Brain microvascular endothelial cell (primary cell): ENCODE results near the gene LSM14B.
"Not testable (repeated sequence)": the region's sequence is repeated elsewhere in the genome, so short reads cannot be mapped to it uniquely, and the experiment has no call there.

Experiments
- DNase-seq: peaks from one replicate; pipeline ENCODE4 v3.0.0-alpha.2; 2020
- H3K27ac ChIP-seq: fragments of 250-450 bp; sonication (Bioruptor Pico); 2 replicates; pipeline ENCODE4 v1.5.1; 2020; ENCODE audit warnings: mild to moderate bottlenecking, moderate library complexity
- H3K27me3 ChIP-seq: fragments of 250-450 bp; sonication (Bioruptor Pico); replicated peaks from 2 replicates; pipeline ENCODE4 v1.5.1; 2020; ENCODE audit warnings: mild to moderate bottlenecking
- H3K36me3 ChIP-seq: fragments of 250-450 bp; sonication (Bioruptor Pico); replicated peaks from 2 replicates; pipeline ENCODE4 v1.5.1; 2020; ENCODE audit warnings: mild to moderate bottlenecking
- H3K4me3 ChIP-seq: 2 replicates; pipeline ENCODE4 v1.5.1; 2011; ENCODE audit warnings: low read depth, mild to moderate bottlenecking, control low read depth, low read length, moderate library complexity
- in situ Hi-C: cut with HindIII; loops from 2 replicates; pipeline ENCODE4 v1.10.0; 2017; ENCODE audit warnings: low sequenced_read_pairs, low pct_ligation_motif_present
- TF ChIP-seq, protein P1 (sequence below): IDR thresholded peaks from 2 replicates; pipeline ENCODE4 v1.5.1; 2011; ENCODE audit warnings: low read depth, mild to moderate bottlenecking, moderate library complexity, low read length, control low read depth, inconsistent platforms; ENCODE audit errors: missing control alignments

LSM14B gene

DNA sequence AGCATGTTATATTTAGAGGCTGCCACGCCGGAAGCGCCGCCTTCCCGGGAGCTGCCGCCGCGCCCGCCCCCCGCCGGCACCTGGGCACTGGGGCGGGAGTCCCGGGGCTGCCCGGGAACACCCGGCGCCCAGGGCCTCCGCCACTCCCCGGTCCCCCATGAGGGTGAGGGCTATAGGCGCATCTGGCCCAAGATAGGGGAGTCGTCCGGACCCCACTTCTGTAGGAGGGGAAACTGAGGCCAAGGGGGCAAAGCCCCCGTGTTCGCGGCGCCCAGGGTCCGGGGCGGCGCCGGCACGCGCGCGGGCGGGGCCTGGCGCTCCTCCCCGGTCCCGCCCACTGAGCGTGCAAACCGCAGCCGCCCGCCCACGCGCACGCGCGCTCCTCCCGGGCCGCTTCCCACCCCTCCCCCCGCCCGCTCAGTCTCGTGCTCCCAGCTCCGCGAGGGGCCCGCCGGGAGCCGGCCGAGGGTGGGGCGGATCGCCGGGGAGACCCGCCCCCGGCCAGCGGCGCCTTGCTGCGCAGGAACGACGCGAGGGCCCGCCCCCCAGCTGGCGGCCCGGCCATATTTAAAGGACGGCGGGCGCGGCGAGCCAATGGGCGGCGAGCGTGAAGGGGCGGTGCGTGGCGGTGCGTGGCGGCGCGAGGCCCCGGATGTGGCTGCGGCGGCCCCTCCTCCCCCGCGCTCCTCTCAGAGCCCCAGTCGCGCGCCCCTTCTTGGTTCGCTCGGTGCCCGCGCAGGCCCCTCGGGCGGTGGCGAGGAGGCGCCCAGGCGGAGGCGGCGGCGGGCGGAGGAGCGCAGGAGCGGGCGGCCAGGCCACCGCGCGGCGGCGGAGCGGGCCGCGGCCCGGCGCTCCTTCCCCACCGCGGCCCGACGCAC lies at the start of gene LSM14B:
TSS of gene LSM14B (plus strand) at position 700 of the 878 bp plus-strand sequence. CDS start 192 bp downstream, outside the sequence.
- in situ Hi-C loops: no loop called here
- Histone ChIP-seq H3K27ac (peak within 1 kb of the TSS; percentile 87), H3K4me3 (peak within 1 kb of the TSS; percentile 79), H3K36me3 (peaks cover 23% of the 10 kb centered on the region), H3K27me3 (peaks cover 8% of the 10 kb centered on the region)
- peak; percentile 90 for DNase-seq
- TF ChIP-seq, protein P1, sequence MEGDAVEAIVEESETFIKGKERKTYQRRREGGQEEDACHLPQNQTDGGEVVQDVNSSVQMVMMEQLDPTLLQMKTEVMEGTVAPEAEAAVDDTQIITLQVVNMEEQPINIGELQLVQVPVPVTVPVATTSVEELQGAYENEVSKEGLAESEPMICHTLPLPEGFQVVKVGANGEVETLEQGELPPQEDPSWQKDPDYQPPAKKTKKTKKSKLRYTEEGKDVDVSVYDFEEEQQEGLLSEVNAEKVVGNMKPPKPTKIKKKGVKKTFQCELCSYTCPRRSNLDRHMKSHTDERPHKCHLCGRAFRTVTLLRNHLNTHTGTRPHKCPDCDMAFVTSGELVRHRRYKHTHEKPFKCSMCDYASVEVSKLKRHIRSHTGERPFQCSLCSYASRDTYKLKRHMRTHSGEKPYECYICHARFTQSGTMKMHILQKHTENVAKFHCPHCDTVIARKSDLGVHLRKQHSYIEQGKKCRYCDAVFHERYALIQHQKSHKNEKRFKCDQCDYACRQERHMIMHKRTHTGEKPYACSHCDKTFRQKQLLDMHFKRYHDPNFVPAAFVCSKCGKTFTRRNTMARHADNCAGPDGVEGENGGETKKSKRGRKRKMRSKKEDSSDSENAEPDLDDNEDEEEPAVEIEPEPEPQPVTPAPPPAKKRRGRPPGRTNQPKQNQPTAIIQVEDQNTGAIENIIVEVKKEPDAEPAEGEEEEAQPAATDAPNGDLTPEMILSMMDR: no peak

DNA sequence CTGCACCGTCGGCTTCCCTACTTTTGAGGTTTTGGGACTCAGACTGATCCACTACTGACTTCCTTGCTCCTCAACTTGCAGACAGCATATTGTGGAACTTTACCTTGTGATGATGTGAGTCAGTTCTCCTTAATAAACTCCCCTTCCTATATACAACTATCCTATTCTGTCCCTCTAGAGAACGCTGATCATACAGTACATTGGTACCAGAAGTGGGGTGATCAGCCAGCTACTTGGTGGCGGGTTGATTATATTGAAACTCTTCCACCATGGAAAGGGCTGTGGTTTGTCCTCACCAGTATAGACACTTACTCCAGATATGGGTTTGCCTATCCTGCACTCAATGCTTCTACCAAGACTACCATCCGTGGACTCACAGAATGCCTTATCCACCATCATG lies 49.0 kb upstream of the LSM14B start:
- Histone ChIP-seq H3K36me3 (no peaks in the 10 kb centered on the region), H3K4me3 (no peak overlapping the region), H3K27me3 (no peaks in the 10 kb centered on the region), H3K27ac (no peak overlapping the region)
- TF ChIP-seq, protein P1: no peak
- in situ Hi-C loops: no loop called here
- DNase-seq: no peak

DNA sequence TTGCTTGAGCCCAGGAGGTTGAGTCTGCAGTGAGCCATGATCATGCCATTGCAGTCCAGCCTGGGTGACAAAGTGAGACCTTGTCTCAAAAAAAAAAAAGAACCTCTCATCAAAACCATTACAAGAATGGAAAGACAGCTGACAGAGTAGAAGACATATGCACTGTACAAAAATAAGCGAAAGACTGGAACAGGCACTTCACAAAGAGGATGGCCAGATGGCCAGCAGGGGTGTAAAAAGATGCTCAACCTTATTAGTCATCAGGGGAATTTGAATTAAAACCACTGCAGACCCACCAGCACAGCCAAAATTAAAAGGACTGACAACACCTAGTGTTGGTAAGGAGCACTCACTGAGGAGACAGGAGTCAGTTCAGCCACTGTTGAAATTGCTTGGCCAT lies 43.1 kb upstream of the LSM14B start:
- TF ChIP-seq, protein P1: no peak
- no peaks in the 10 kb centered on the region for H3K36me3 ChIP-seq
- in situ Hi-C loops: no loop called here
- H3K27ac ChIP-seq: no peak overlapping the region
- no peak for DNase-seq
- H3K4me3 ChIP-seq: no peak overlapping the region
- no peaks in the 10 kb centered on the region for H3K27me3 ChIP-seq

DNA sequence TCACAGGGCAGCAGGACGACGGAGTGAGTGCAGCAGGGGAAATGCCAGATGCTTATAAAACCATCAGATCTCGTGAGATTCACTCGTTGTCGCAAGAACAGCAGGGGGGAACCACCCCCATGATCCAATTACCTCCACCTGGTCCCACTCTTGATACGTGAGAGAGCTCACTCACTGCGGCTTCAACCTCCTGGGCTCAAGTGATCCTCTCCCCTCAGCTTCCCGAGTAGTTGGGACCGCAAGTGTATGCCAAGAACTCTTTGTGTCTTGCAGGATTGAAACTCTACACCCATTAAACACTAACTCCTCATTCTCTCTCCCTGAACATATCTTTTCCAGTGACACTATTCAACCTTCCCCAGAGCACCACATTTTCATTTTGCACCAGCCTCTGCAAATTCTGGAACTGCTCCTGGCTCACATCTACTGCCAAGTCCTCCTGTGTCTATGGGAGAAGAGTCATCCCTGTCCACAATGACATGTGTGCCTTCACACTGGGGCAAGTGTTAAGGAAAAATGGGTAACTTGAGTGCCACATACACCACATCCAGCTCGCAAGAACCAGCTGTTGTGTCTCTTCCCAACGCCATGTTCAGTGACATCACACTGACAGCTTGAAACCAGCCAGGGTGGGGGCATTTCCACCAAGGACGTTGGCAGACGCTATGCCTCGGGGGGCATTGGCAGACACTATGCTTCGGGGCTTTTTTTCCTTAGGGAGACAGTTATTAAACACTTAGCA lies 41.9 kb upstream of the LSM14B start:
- in situ Hi-C loops: no loop called here

DNA sequence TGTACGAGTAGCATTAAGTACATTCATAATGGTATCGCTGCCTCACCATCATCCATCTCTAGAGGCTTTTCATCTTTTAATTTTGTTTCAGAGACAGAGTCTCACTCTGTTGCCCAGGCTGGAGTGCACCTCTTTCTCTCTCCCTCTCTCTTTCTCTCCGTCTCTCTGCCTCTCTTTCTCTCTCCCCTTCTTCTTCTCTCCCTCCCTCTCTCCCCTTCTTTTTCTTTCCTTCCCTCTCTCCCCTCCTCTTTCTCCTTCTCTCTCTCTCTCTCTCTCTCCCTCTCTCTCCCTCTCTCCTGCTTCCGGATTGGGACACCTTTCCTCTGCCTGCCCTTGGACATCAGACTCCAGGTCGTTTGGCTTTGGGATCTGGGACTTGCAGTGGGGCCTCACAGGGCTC lies 39.0 kb upstream of the LSM14B start:
- no peak overlapping the region for H3K4me3 ChIP-seq
- H3K27me3 ChIP-seq: no peaks in the 10 kb centered on the region
- TF ChIP-seq, protein P1: no peak
- in situ Hi-C loops: no loop called here
- no peak overlapping the region for H3K27ac ChIP-seq
- no peak for DNase-seq
- H3K36me3 ChIP-seq: no peaks in the 10 kb centered on the region

More for the DNA sequence above, 41.9 kb upstream of the LSM14B start:
- Histone ChIP-seq H3K4me3 (no peak overlapping the region), H3K27ac (no peak overlapping the region), H3K36me3 (no peaks in the 10 kb centered on the region), H3K27me3 (no peaks in the 10 kb centered on the region)
- TF ChIP-seq, protein P1: no peak
- DNase-seq: no peak

DNA sequence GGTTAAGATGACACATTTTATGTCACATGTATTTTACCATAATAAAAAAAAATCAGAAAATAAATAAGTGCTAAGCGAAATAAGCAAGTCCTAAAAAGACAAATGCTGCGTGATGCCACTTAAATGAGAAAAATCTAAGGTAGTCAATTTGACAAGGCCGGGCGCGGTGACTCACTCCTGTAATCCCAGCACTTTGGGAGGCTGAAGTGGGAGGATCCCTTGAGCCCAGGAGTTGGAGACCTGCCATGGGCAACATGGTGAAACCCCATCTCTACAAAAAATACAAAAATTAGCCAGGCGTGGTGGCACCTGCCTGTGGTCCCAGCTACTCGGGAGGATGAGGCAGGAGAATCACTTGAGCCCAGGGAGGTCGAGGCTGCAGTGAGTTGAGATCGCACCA lies 38.1 kb upstream of the LSM14B start:
- H3K27ac ChIP-seq, H3K4me3 ChIP-seq, DNase-seq, H3K36me3 ChIP-seq, in situ Hi-C loops, H3K27me3 ChIP-seq: not testable (repeated sequence)
